Natural killer cell (primary cell): ENCODE results near the gene NAPA. TPM values are rescaled to one million over a fixed set of nuclear protein-coding genes. Genes with fewer than 3 reads are reported as not detected.

Source experiments
- ATAC-seq, 3 donors: fragments of 150-1000 bp in 2 of 3; fragments of 200-7000 bp in 1 of 3; cut with Tn5 transposase; 1 replicate in 1 of 3; 2 replicates in 2 of 3; pipeline ENCODE4 v1.10.0; 2021; ENCODE audit warnings: mild to moderate bottlenecking in 2 of 3, moderate library complexity in 2 of 3
- DNase-seq, 2 donors: peaks; one replicate each; pipeline versions ENCODE4 v3.0.0 to v3.0.0-alpha.2; 2013 to 2021; ENCODE audit warnings: mixed read lengths in 1 of 2
- H3K27ac ChIP-seq: one replicate; pipeline ENCODE4 v1.5.1; 2013; ENCODE audit warnings: mild to moderate bottlenecking, low read length
- H3K27me3 ChIP-seq: one replicate; pipeline ENCODE4 v1.6.1; 2013; ENCODE audit warnings: low read length; ENCODE audit not compliant: control insufficient read depth, insufficient read depth
- H3K36me3 ChIP-seq: one replicate; pipeline ENCODE4 v1.6.1; 2013; ENCODE audit warnings: low read length; ENCODE audit not compliant: control insufficient read depth, insufficient read depth
- H3K4me1 ChIP-seq: one replicate; pipeline ENCODE4 v1.6.1; 2013; ENCODE audit warnings: low read length; ENCODE audit not compliant: control insufficient read depth, insufficient read depth
- H3K4me3 ChIP-seq: one replicate; pipeline ENCODE4 v1.5.1; 2013; ENCODE audit warnings: low read length
- H3K9me3 ChIP-seq: one replicate; pipeline ENCODE4 v1.6.1; 2013; ENCODE audit warnings: low read length; ENCODE audit not compliant: control insufficient read depth, insufficient read depth
- H3K27ac Mint-ChIP-seq, 2 donors: one replicate each; pipeline ENCODE4 v1.8.0; 2022; ENCODE audit warnings: mild to moderate bottlenecking in 2 of 2, mixed read lengths in 2 of 2, moderate library complexity in 1 of 2
- H3K27me3 Mint-ChIP-seq, 2 donors: one replicate each; pipeline ENCODE4 v1.8.0; 2022; ENCODE audit warnings: low read depth in 2 of 2, mixed read lengths in 2 of 2
- H3K36me3 Mint-ChIP-seq: one replicate; pipeline ENCODE4 v1.8.0; 2022; ENCODE audit warnings: mixed read lengths
- H3K4me1 Mint-ChIP-seq, 2 donors: one replicate each; pipeline ENCODE4 v1.8.0; 2022; ENCODE audit warnings: mixed read lengths in 2 of 2
- H3K4me3 Mint-ChIP-seq: one replicate; pipeline ENCODE4 v1.8.0; 2022; ENCODE audit warnings: mild to moderate bottlenecking, moderate library complexity, mixed read lengths
- H3K9me3 Mint-ChIP-seq, 2 donors: one replicate each; pipeline ENCODE4 v1.8.0; 2022; ENCODE audit warnings: mixed read lengths in 2 of 2
- WGBS: methylation state at CpG from one replicate; pipeline ENCODE4 v1.1.7; 2013; ENCODE audit warnings: missing lambda C conversion rate; ENCODE audit not compliant: insufficient coverage; 5-methylcytosine and 5-hydroxymethylcytosine counted together
- intact Hi-C: fragments of 100-400 bp; cut with micrococcal nuclease; formaldehyde crosslinking; loops from one replicate; pipeline ENCODE4 v1.14.2; 2022
- total RNA-seq, 4 donors: library from RNA; stranded (reverse); fragments of 120-200 nt in 1 of 4; gene quantifications; one replicate each; pipeline versions ENCODE4 v1.2.3 to v1.2.4, GENCODE V29; 2013 to 2022
- TF ChIP-seq, protein P1 (sequence below): fragments of 200-600 bp; IDR thresholded peaks from one replicate; pipeline ENCODE4 v1.8.0; 2022; ENCODE audit warnings: antibody characterized with exemption

Gene NAPA
- total RNA-seq, 3 donors from 2014 or later (not counting 1 experiment from before 2014, with no cell fraction given) = 192 to 215 (median 192) TPM

GRCh38 chr19:47518854-47519253 lies 4.0 kb upstream of the NAPA start:
- peaks cover 17% of the 10 kb centered on the region for H3K27me3 ChIP-seq
- H3K36me3 ChIP-seq = no peaks in the 10 kb centered on the region
- 76% methylated on average over 8 of the region's 9 CpGs for WGBS
- no peak overlapping the region for H3K4me3 ChIP-seq
- ATAC-seq = no peak
- no peaks in the 10 kb centered on the region for H3K36me3 Mint-ChIP-seq
- no peaks in the 10 kb centered on the region for H3K9me3 Mint-ChIP-seq
- no peak overlapping the region for H3K27ac Mint-ChIP-seq
- no peak for DNase-seq
- intact Hi-C loops = loop anchor here (5.0 kb wide), 1 partner anchor 82 kb away; no protein-coding TSS in a partner anchor
- peaks cover 33 to 61% of the 10 kb centered on the region in 2 donors for H3K4me1 Mint-ChIP-seq
- TF ChIP-seq, protein P1, sequence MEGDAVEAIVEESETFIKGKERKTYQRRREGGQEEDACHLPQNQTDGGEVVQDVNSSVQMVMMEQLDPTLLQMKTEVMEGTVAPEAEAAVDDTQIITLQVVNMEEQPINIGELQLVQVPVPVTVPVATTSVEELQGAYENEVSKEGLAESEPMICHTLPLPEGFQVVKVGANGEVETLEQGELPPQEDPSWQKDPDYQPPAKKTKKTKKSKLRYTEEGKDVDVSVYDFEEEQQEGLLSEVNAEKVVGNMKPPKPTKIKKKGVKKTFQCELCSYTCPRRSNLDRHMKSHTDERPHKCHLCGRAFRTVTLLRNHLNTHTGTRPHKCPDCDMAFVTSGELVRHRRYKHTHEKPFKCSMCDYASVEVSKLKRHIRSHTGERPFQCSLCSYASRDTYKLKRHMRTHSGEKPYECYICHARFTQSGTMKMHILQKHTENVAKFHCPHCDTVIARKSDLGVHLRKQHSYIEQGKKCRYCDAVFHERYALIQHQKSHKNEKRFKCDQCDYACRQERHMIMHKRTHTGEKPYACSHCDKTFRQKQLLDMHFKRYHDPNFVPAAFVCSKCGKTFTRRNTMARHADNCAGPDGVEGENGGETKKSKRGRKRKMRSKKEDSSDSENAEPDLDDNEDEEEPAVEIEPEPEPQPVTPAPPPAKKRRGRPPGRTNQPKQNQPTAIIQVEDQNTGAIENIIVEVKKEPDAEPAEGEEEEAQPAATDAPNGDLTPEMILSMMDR = no peak
- H3K27me3 Mint-ChIP-seq = peaks cover 8 to 16% of the 10 kb centered on the region in 2 donors
- no peak overlapping the region for H3K4me3 Mint-ChIP-seq
- peaks cover 61% of the 10 kb centered on the region for H3K4me1 ChIP-seq
- H3K27ac ChIP-seq = no peak overlapping the region
- H3K9me3 ChIP-seq = no peaks in the 10 kb centered on the region

DNA sequence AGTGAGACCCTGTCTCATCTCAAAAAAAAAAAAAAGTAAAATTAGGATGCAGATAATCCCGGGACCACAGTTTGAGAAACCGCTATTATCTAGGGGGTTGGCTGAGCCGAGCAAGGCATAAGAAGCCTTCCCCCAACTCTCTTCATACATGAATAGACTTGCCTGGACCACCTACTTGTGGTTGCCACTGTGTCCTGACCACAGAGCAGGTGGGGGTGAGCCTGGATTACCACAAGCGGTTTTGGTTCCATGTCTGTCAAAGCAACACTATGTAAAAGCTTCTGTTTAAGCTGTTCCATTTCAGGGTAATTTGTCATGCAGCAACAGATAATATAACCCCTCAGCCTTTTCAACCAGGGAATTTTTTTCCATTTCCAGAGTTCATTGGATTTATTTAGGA lies 3.3 kb upstream of the NAPA start:
- no peak overlapping the region for H3K27ac ChIP-seq
- H3K4me1 ChIP-seq = peaks cover 68% of the 10 kb centered on the region
- Mint-ChIP-seq H3K27ac (no peak overlapping the region), H3K4me3 (peak overlapping the region; percentile 28), H3K9me3 (no peaks in the 10 kb centered on the region), H3K36me3 (no peaks in the 10 kb centered on the region), H3K27me3 (peaks cover 8 to 10% of the 10 kb centered on the region in 2 donors), H3K4me1 (peaks cover 39 to 64% of the 10 kb centered on the region in 2 donors)
- no peaks in the 10 kb centered on the region for H3K9me3 ChIP-seq
- peaks cover 14% of the 10 kb centered on the region for H3K27me3 ChIP-seq
- ATAC-seq (no peak), DNase-seq (peak; percentile 47 to 72)
- H3K36me3 ChIP-seq = no peaks in the 10 kb centered on the region
- WGBS = 2% methylated on average over 4 of the region's 4 CpGs
- intact Hi-C loops = loop anchor here (5.0 kb wide), 1 partner anchor 81 kb away; no protein-coding TSS in a partner anchor
- H3K4me3 ChIP-seq = no peak overlapping the region
- TF ChIP-seq, protein P1 = no peak

DNA sequence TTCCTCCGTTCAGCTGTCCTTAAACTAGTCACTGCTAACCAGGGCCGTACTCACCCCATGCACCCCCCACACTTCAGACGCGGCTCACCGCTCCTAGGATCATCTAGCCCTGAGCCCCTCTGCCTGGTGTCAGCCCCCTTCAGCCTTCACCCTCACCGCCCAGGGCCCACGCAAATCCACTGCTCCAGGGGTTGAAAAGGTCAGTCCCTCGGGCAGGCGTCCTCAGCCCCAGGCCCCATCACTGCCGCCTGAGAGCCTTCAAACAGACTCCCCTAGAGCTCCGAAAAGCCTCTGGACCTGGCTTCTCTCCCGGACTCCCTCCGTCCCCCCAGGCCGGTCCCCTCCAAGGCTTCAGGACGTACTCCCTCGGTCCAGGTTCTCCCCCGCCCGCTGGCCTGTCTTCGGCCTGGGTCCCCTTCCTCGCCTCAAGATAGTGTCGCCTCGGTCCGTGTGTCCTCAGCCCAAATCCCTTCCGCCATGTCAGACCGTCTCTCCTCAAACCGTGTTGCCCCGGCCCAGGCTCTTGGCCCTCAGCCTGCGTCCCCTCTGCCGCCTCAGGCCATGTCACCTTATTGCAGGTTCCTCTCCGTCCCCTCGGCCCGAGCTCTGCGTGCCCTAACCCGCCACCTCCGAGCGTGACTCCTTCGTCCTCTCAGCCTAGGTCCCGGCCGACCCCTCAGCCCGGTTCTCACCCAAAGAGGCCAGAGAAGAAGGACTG lies 553 bp downstream of the NAPA start:
- intact Hi-C loops = loop anchor here (2.0 kb wide), 1 partner anchor 94 kb away; the partner anchor contains the start of gene BICRA
- no peaks in the 10 kb centered on the region for H3K36me3 Mint-ChIP-seq
- no peaks in the 10 kb centered on the region for H3K27me3 Mint-ChIP-seq
- H3K4me1 Mint-ChIP-seq = peaks cover 63 to 88% of the 10 kb centered on the region in 2 donors
- peak overlapping the region; percentile 75 for H3K4me3 ChIP-seq
- WGBS = 7% methylated on average over 40 of the region's 40 CpGs
- DNase-seq (no peak), ATAC-seq (peak in 2 of 3 donors; percentile 0)
- peak overlapping the region; percentile 98 to 100 for H3K27ac Mint-ChIP-seq
- peak overlapping the region; percentile 90 for H3K27ac ChIP-seq
- peaks cover 2% of the 10 kb centered on the region for H3K36me3 ChIP-seq
- no peaks in the 10 kb centered on the region for H3K27me3 ChIP-seq
- no peaks in the 10 kb centered on the region for H3K9me3 Mint-ChIP-seq
- peak overlapping the region; percentile 98 for H3K4me3 Mint-ChIP-seq
- H3K4me1 ChIP-seq = peaks cover 71% of the 10 kb centered on the region
- H3K9me3 ChIP-seq = no peaks in the 10 kb centered on the region
- TF ChIP-seq, protein P1 = no peak
